OCI-LY7 (cell line): ENCODE measurements around the gene KLHL33. TPM values are rescaled to one million over a fixed set of nuclear protein-coding genes. Genes with fewer than 3 reads are reported as not detected.

ENCODE experiments used
- BruUV-seq: library from RNA; stranded (reverse); fragments of 400-500 nt; replicated peaks from 2 replicates; lab custom pipeline; 2021; lab: Mats Ljungman, UMichigan
- CTCF ChIA-PET: fragments of 300-600 bp; sonication (Branson Sonifier 250); formaldehyde crosslinking; loops from one replicate; lab custom pipeline; 2022; ENCODE audit warnings: antibody characterized with exemption; ENCODE audit not compliant: unreplicated experiment; lab: Charles Lee
- POLR2A ChIA-PET: fragments of 300-600 bp; sonication (Branson Sonifier 250); formaldehyde crosslinking; loops from one replicate; lab custom pipeline; 2022; ENCODE audit warnings: antibody characterized with exemption; lab: Charles Lee
- DNase-seq: peaks from one replicate; pipeline ENCODE4 v3.0.0-alpha.2; 2015; ENCODE audit warnings: low spot score
- H2AFZ ChIP-seq: fragments of 200-600 bp; sonication (generic), shearing (Covaris generic); 2 replicates; pipeline ENCODE4 v1.6.1; 2014; ENCODE audit warnings: mild to moderate bottlenecking, antibody characterized with exemption, low read length, moderate library complexity
- H3K27ac ChIP-seq: fragments of 200-600 bp; sonication (generic); 2 replicates; pipeline ENCODE4 v1.5.1; 2014; ENCODE audit warnings: mixed run types, low read depth, mild to moderate bottlenecking, moderate library complexity, low read length, inconsistent platforms; ENCODE audit not compliant: poor library complexity, severe bottlenecking
- H3K36me3 ChIP-seq: fragments of 200-600 bp; sonication (generic); 2 replicates; pipeline ENCODE4 v1.6.1; 2014; ENCODE audit warnings: mild to moderate bottlenecking, antibody characterized with exemption, low read length, moderate library complexity, mixed read lengths; ENCODE audit not compliant: insufficient read depth
- H3K4me1 ChIP-seq: fragments of 200-600 bp; sonication (generic); 2 replicates; pipeline ENCODE4 v1.5.1; 2014; ENCODE audit warnings: mild to moderate bottlenecking, low read length; ENCODE audit not compliant: insufficient read depth, poor library complexity, severe bottlenecking
- H3K4me2 ChIP-seq: fragments of 200-600 bp; sonication (generic); 2 replicates; pipeline ENCODE4 v1.6.1; 2014; ENCODE audit warnings: mild to moderate bottlenecking, low read length
- H3K4me3 ChIP-seq: fragments of 200-600 bp; sonication (generic); 2 replicates; pipeline ENCODE4 v1.5.1; 2014; ENCODE audit warnings: mild to moderate bottlenecking, low read depth, low read length; ENCODE audit not compliant: poor library complexity, severe bottlenecking
- H3K79me2 ChIP-seq: fragments of 200-600 bp; sonication (generic); 2 replicates; pipeline ENCODE4 v1.6.1; 2016; ENCODE audit warnings: low read depth, mild to moderate bottlenecking, low read length, moderate library complexity, mixed read lengths; ENCODE audit not compliant: insufficient read depth
- H3K9me2 ChIP-seq: fragments of 200-600 bp; sonication (generic); 2 replicates; pipeline ENCODE4 v1.6.1; 2016; ENCODE audit warnings: mild to moderate bottlenecking, low read length, mixed read lengths; ENCODE audit not compliant: insufficient read depth
- H3K9me3 ChIP-seq: fragments of 200-600 bp; sonication (generic); 2 replicates; pipeline ENCODE4 v1.6.1; 2014; ENCODE audit warnings: mild to moderate bottlenecking, mixed run types, low read length, mixed read lengths
- H4K20me1 ChIP-seq: fragments of 200-600 bp; sonication (generic); 2 replicates; pipeline ENCODE4 v1.6.1; 2014; ENCODE audit warnings: mild to moderate bottlenecking, antibody characterized with exemption, low read length, moderate library complexity, mixed read lengths; ENCODE audit not compliant: insufficient read depth
- EZH2phosphoT487 ChIP-seq: fragments of 200-600 bp; sonication (generic); IDR thresholded peaks from 2 replicates; pipeline ENCODE4 v1.6.1; 2018; ENCODE audit warnings: low read depth, borderline replicate concordance, mild to moderate bottlenecking, mixed run types, antibody characterized with exemption, low read length, moderate library complexity, mixed read lengths
- intact Hi-C: fragments of 100-400 bp; cut with micrococcal nuclease; formaldehyde crosslinking; loops from one replicate; pipeline ENCODE4 v1.10.0; 2022; ENCODE audit not compliant: unreplicated experiment
- total RNA-seq, 2 experiments: library from RNA; depleted of rRNA in 1 of 2; stranded (reverse); fragments of >200 nt in 1 of 2; shearing (Covaris generic) in 1 of 2; gene quantifications; 2 replicates each; pipeline ENCODE4 v1.2.3, GENCODE V29; 2014 to 2022
- TF ChIP-seq, protein P1 (sequence below): fragments of 200-600 bp; sonication (generic); conservative IDR thresholded peaks from 2 replicates; pipeline ENCODE4 v1.5.1; 2014; ENCODE audit warnings: mild to moderate bottlenecking, antibody characterized with exemption, low read length, moderate library complexity, mixed read lengths

Gene KLHL33
- total RNA-seq, 2 experiments from 2014 or later = 0.11 TPM; not detected in 1

DNA sequence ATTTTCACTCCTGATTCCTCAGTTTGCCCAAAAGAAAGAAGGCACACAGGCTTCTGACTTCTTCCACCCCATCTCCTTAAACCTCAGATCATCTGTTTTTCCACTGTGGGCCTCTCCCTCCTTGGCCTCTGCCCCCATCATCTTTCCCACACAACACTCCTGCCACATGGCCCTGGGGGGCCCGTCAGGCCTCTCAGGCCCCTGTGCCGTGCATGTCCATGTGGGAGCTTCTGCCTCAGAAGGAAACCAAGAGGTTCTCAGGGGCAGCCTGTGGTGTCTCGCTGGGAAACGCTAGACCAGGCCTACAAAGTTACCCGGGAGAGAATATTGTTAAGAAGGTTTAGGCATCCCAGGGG is 8.0 kb downstream of the KLHL33 start:
- ChIA-PET POLR2A (interaction anchor here (0.6 to 3.4 kb wide), 5 partner anchors 9 to 34 kb away, joined by 3 to 14 read pairs (median 4); partner anchors contain the start of genes APEX1, OSGEP and PIP4P1), CTCF (interaction anchor here (0.9 kb wide), 1 partner anchor 27 kb away, joined by 3 read pairs; the partner anchor contains the start of gene APEX1)
- no peak for DNase-seq
- Histone ChIP-seq H3K4me3 (peak overlapping the region; percentile 54), H4K20me1 (no peaks in the 10 kb centered on the region), H3K4me1 (peaks cover 57% of the 10 kb centered on the region), H3K9me3 (no peaks in the 10 kb centered on the region), H3K79me2 (no peaks in the 10 kb centered on the region), H3K4me2 (peak overlapping the region; percentile 89), H3K36me3 (no peaks in the 10 kb centered on the region), H3K27ac (peak overlapping the region; percentile 94), H2AFZ (peak overlapping the region; percentile 59; the same call in 1 of the 2 replicates), H3K9me2 (no peaks in the 10 kb centered on the region)
- TSS peak; percentile 83 for BruUV-seq
- intact Hi-C loops = no loop called here
- TF ChIP-seq, protein P1, sequence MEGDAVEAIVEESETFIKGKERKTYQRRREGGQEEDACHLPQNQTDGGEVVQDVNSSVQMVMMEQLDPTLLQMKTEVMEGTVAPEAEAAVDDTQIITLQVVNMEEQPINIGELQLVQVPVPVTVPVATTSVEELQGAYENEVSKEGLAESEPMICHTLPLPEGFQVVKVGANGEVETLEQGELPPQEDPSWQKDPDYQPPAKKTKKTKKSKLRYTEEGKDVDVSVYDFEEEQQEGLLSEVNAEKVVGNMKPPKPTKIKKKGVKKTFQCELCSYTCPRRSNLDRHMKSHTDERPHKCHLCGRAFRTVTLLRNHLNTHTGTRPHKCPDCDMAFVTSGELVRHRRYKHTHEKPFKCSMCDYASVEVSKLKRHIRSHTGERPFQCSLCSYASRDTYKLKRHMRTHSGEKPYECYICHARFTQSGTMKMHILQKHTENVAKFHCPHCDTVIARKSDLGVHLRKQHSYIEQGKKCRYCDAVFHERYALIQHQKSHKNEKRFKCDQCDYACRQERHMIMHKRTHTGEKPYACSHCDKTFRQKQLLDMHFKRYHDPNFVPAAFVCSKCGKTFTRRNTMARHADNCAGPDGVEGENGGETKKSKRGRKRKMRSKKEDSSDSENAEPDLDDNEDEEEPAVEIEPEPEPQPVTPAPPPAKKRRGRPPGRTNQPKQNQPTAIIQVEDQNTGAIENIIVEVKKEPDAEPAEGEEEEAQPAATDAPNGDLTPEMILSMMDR = no peak
- no peak for TF ChIP-seq EZH2phosphoT487

- ChIA-PET POLR2A (interaction anchor here (0.7 to 3.4 kb wide), 5 partner anchors 14 to 76 kb away, joined by 3 to 14 read pairs (median 4); partner anchors contain the start of genes APEX1, OSGEP and PIP4P1), CTCF (interaction anchor here (0.9 kb wide), 1 partner anchor 28 kb away, joined by 3 read pairs; the partner anchor contains the start of gene APEX1)
- BruUV-seq = no TSS peak
- intact Hi-C loops = no loop called here
- TF ChIP-seq, protein P1 = no peak
- TF ChIP-seq EZH2phosphoT487 = no peak
- Histone ChIP-seq H4K20me1 (no peaks in the 10 kb centered on the region), H3K4me3 (peak overlapping the region; percentile 54), H3K27ac (peak overlapping the region; percentile 94), H3K4me2 (peak overlapping the region; percentile 89), H3K36me3 (no peaks in the 10 kb centered on the region), H3K9me3 (no peaks in the 10 kb centered on the region), H3K9me2 (no peaks in the 10 kb centered on the region), H2AFZ (peak overlapping the region; percentile 59; the same call in 1 of the 2 replicates), H3K4me1 (peaks cover 55% of the 10 kb centered on the region), H3K79me2 (no peaks in the 10 kb centered on the region)
- peak; percentile 82 for DNase-seq
These were observed 8.5 kb downstream of the KLHL33 start for GRCh38 chr14:20427231-20428009.

GRCh38 chr14:20424851-20425250 is 11.1 kb downstream of the KLHL33 start:
- no peaks in the 10 kb centered on the region for H3K36me3 ChIP-seq
- no peaks in the 10 kb centered on the region for H4K20me1 ChIP-seq
- intact Hi-C loops = no loop called here
- H3K4me3 ChIP-seq = no peak overlapping the region
- ChIA-PET CTCF (interaction anchor here (0.6 to 1.6 kb wide), 2 partner anchors 9 to 45 kb away, joined by 3 to 8 read pairs; no protein-coding TSS in a partner anchor), POLR2A (interaction anchor here (0.8 to 3.2 kb wide), 5 partner anchors 9 to 97 kb away, joined by 3 to 16 read pairs (median 4); partner anchors contain the start of genes APEX1 and OSGEP)
- H3K79me2 ChIP-seq = no peaks in the 10 kb centered on the region
- TF ChIP-seq EZH2phosphoT487 = no peak
- TF ChIP-seq, protein P1 = no peak
- no peaks in the 10 kb centered on the region for H3K9me3 ChIP-seq
- H3K4me2 ChIP-seq = no peak overlapping the region
- H3K9me2 ChIP-seq = no peaks in the 10 kb centered on the region
- no TSS peak for BruUV-seq
- no peak for DNase-seq
- H3K4me1 ChIP-seq = peaks cover 57% of the 10 kb centered on the region
- no peak overlapping the region for H2AFZ ChIP-seq
- no peak overlapping the region for H3K27ac ChIP-seq
